Chondrocyte (in vitro differentiated cells): ENCODE results near the gene ANKRD34C. TPM values are rescaled to one million over a fixed set of nuclear protein-coding genes. Genes with fewer than 3 reads are reported as not detected.

Source experiments
- DNase-seq: peaks from one replicate; pipeline ENCODE4 v3.0.0; 2021; ENCODE audit warnings: mixed read lengths, low spot score
- H3K27ac Mint-ChIP-seq: one replicate; pipeline ENCODE4 v1.8.0; 2021; ENCODE audit warnings: mild to moderate bottlenecking, moderate library complexity, mixed read lengths; ENCODE audit not compliant: unreplicated experiment
- H3K27me3 Mint-ChIP-seq: 2 replicates; pipeline ENCODE4 v1.8.0; 2021; ENCODE audit warnings: low read depth, mixed read lengths
- H3K36me3 Mint-ChIP-seq: 2 replicates; pipeline ENCODE4 v1.8.0; 2021; ENCODE audit warnings: low read depth, mixed read lengths
- H3K4me1 Mint-ChIP-seq: 2 replicates; pipeline ENCODE4 v1.8.0; 2021; ENCODE audit warnings: low read depth, mild to moderate bottlenecking, mixed read lengths
- H3K4me3 Mint-ChIP-seq: one replicate; pipeline ENCODE4 v1.8.0; 2021; ENCODE audit warnings: mild to moderate bottlenecking, moderate library complexity, mixed read lengths; ENCODE audit not compliant: unreplicated experiment
- H3K9me3 Mint-ChIP-seq: 2 replicates; pipeline ENCODE4 v1.8.0; 2021; ENCODE audit warnings: low read depth, mixed read lengths
- CTCF ChIP-seq: fragments of 200-600 bp; sonication (generic); IDR thresholded peaks from 2 replicates; pipeline ENCODE4 v1.5.0; 2021; ENCODE audit warnings: antibody characterized with exemption, mild to moderate bottlenecking, moderate library complexity
- total RNA-seq: library from RNA; stranded (reverse); gene quantifications from 3 replicates; pipeline ENCODE4 v1.2.1, GENCODE V29; 2021

Gene ANKRD34C
- total RNA-seq, 1 donor from 2014 or later, result 0.92 TPM

- Mint-ChIP-seq H3K9me3 (no peaks in the 10 kb centered on the region), H3K4me1 (peaks cover 37% of the 10 kb centered on the region), H3K36me3 (peaks cover 29% of the 10 kb centered on the region), H3K4me3 (peak within 1 kb of the TSS; percentile 87), H3K27me3 (peaks cover 25% of the 10 kb centered on the region), H3K27ac (peak within 1 kb of the TSS; percentile 80)
- TF ChIP-seq CTCF, result peak; percentile 64
- DNase-seq, result peak; percentile 93
Measured at GRCh38 chr15:79310985-79311900, 28.7 kb downstream of the ANKRD34C start, which contains the start of gene TMED3. TSS of gene TMED3 (plus strand) at chr15:79311112. CDS start at chr15:79311250, 138 bp downstream.

GRCh38 chr15:79311901-79312553 lies 29.5 kb downstream of the ANKRD34C start:
- Mint-ChIP-seq H3K36me3 (peaks cover 37% of the 10 kb centered on the region), H3K4me3 (peak overlapping the region; percentile 87), H3K27ac (peak overlapping the region; percentile 80), H3K4me1 (peaks cover 43% of the 10 kb centered on the region), H3K9me3 (no peaks in the 10 kb centered on the region), H3K27me3 (peaks cover 22% of the 10 kb centered on the region)
- DNase-seq, result no peak
- no peak for TF ChIP-seq CTCF

GRCh38 chr15:79314186-79314585 lies 31.7 kb downstream of the ANKRD34C start:
- Mint-ChIP-seq H3K27ac (no peak overlapping the region), H3K9me3 (no peaks in the 10 kb centered on the region), H3K4me3 (peak overlapping the region; percentile 13), H3K36me3 (peaks cover 58% of the 10 kb centered on the region), H3K4me1 (peaks cover 43% of the 10 kb centered on the region), H3K27me3 (peaks cover 7% of the 10 kb centered on the region)
- DNase-seq, result no peak
- TF ChIP-seq CTCF, result no peak

- no peaks in the 10 kb centered on the region for H3K9me3 Mint-ChIP-seq
- H3K4me1 Mint-ChIP-seq, result peaks cover 45% of the 10 kb centered on the region
- H3K27ac Mint-ChIP-seq, result no peak overlapping the region
- peaks cover 1% of the 10 kb centered on the region for H3K27me3 Mint-ChIP-seq
- no peak for TF ChIP-seq CTCF
- H3K4me3 Mint-ChIP-seq, result no peak overlapping the region
- DNase-seq, result no peak
- peaks cover 64% of the 10 kb centered on the region for H3K36me3 Mint-ChIP-seq
Measured at GRCh38 chr15:79314811-79315210, 32.3 kb downstream of the ANKRD34C start.

- Mint-ChIP-seq H3K27ac (peak overlapping the region; percentile 14), H3K4me3 (no peak overlapping the region), H3K27me3 (no peaks in the 10 kb centered on the region), H3K4me1 (peaks cover 44% of the 10 kb centered on the region), H3K36me3 (peaks cover 69% of the 10 kb centered on the region), H3K9me3 (no peaks in the 10 kb centered on the region)
- DNase-seq, result no peak
- TF ChIP-seq CTCF, result no peak
Measured at GRCh38 chr15:79315623-79316328, 33.3 kb downstream of the ANKRD34C start.
